IPS-NIHi7 (cell line): ENCODE results near the gene SLC9A9.

ENCODE experiments used
- DNase-seq: peaks from one replicate; pipeline ENCODE4 v3.0.0; 2012; ENCODE audit warnings: mixed read lengths; ENCODE audit errors: extremely low spot score

SLC9A9 gene

DNA sequence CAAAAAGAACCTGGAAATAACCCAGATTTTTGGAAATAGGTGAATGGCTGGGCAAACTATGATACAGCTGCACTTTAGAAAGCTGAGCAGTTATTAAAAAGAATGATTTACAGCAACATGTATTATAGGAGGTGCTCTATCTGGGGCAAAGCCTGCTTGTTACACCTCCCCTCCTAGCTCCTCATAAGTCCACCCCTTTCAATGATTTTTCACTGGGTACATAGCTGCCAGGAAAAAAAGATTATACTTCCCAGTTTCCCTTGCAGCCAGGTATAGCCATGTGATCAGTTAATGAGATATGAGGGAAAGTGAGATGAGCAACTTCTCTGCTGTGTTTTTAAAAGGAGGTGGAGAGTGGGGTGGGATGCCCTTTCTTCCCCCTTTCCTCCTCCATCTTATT, 631.0 kb downstream of the SLC9A9 start:
- no peak for DNase-seq

DNA sequence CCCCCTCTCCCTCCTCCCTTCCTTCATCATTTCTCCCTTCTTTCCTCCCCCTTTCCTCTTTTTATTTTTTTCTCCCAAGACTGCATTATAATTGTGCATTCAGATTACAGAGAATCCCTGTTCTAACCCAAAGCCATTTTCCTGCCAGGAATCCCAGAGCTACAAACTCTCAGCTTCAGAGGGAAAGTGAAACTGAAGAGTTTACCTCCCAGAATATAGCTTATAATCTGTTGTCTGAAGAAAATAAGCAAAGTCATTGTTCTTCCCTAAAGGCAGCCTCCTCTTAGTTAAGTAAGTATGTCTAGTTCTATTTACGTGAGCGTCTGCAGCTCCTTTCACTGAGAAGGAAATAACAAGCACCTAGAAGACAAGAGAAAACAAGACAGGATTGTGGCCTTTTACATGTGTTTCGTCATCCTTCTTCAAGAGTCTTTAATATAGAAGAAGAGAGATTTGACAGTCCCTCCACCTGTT, 631.5 kb downstream of the SLC9A9 start:
- DNase-seq, result no peak
